Endothelial cell of hepatic sinusoid (primary cell): ENCODE data around the gene CHIT1.

Experiments used
- in situ Hi-C: cut with HindIII; loops from 2 replicates; pipeline ENCODE4 v1.10.0; 2017; ENCODE audit warnings: low sequenced_read_pairs

CHIT1 gene

GRCh38 chr1:203177470-203178039 lies 51.9 kb downstream of the CHIT1 start:
- in situ Hi-C loops = no loop called here

- in situ Hi-C loops = no loop called here
These were observed 52.5 kb downstream of the CHIT1 start for GRCh38 chr1:203177036-203177405.

GRCh38 chr1:203176273-203177035 lies 53.0 kb downstream of the CHIT1 start:
- in situ Hi-C loops = no loop called here

- in situ Hi-C loops = no loop called here
These were observed 53.6 kb downstream of the CHIT1 start for GRCh38 chr1:203175827-203176241.

GRCh38 chr1:203175237-203175826 lies 54.1 kb downstream of the CHIT1 start, which contains the start of gene MYBPH:
Gene MYBPH (minus strand): TSS chr1:203175826. CDS start chr1:203175755, 71 bp downstream.
- in situ Hi-C loops = no loop called here

- in situ Hi-C loops = no loop called here
These were observed 55.0 kb downstream of the CHIT1 start for GRCh38 chr1:203174324-203174985.

- in situ Hi-C loops = no loop called here
These were observed 55.9 kb downstream of the CHIT1 start for GRCh38 chr1:203173566-203173965.

- in situ Hi-C loops = no loop called here
These were observed 56.4 kb downstream of the CHIT1 start for GRCh38 chr1:203173011-203173555.

GRCh38 chr1:203172184-203173010 lies 57.1 kb downstream of the CHIT1 start:
- in situ Hi-C loops = no loop called here

- in situ Hi-C loops = no loop called here
These were observed 57.9 kb downstream of the CHIT1 start for GRCh38 chr1:203171341-203172183.

GRCh38 chr1:203170625-203171330 lies 58.7 kb downstream of the CHIT1 start:
- in situ Hi-C loops = no loop called here

GRCh38 chr1:203169770-203170520 lies 59.5 kb downstream of the CHIT1 start:
- in situ Hi-C loops = no loop called here

GRCh38 chr1:203168991-203169390 lies 60.5 kb downstream of the CHIT1 start:
- in situ Hi-C loops = no loop called here

- in situ Hi-C loops = no loop called here
These were observed 61.2 kb downstream of the CHIT1 start for GRCh38 chr1:203168256-203168786.

- in situ Hi-C loops = no loop called here
These were observed 61.6 kb downstream of the CHIT1 start for GRCh38 chr1:203167913-203168200.

- in situ Hi-C loops = no loop called here
These were observed 62.2 kb downstream of the CHIT1 start for GRCh38 chr1:203167026-203167912.
